ENCODE data around the gene BMP3.
A peak's percentile ranks its signal among the peaks of the same experiment; 100 is the strongest.

BMP3 gene

DNA sequence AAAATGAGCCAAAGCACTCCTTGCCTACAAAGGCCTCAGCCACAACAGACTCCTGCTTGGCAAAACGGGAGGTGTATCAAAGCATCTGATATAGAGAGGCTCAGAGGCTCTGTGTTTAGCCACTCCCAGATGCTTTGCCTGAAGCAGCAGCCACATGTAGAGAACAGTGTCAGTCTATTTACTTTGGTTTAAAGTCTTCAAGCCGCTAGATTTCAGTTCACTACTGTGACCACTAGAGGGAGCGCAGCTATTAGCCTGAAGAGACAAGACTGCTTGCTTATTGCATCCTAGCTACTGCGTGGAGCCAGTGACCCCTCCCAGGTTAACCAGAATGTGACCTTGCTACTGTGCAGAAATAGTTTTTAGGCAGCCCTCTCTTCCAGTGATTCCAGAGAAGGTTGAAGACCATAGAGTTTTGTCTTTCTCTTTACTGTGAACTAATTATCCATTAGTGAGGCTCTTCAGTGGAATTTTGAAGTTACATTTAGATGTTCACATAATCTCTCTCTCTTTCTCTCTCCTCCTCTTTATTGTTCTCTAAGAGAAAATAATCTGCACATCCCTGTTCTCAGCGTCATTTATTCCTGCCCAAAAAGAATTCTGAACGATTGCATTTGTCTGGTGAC is 39.3 kb downstream of the BMP3 start:
- peak; percentile 69 for DNase-seq (ENCODE audit: extremely low spot score)
- ChIA-PET POLR2A (no interaction called here), CTCF (interaction anchor here (0.7 to 1.9 kb wide), 9 partner anchors 14 to 706 kb away, joined by 3 to 13 read pairs (median 3); no protein-coding TSS in a partner anchor)
- TF ChIP-seq SUZ12 (IDR thresholded peaks at IDR 0.05) (no peak), SP1 (IDR thresholded peaks at IDR 0.05) (no peak), NFRKB (IDR thresholded peaks at IDR 0.05) (no peak), ZNF384 (IDR thresholded peaks at IDR 0.05) (no peak), HDGF (IDR thresholded peaks at IDR 0.05; ENCODE audit: borderline replicate concordance) (no peak), ARNT (IDR thresholded peaks at IDR 0.05) (no peak), FOXA1 (IDR thresholded peaks at IDR 0.05) (no peak), CTBP1 (IDR thresholded peaks at IDR 0.05; ENCODE audit: borderline replicate concordance) (no peak), L3MBTL2 (conservative IDR thresholded peaks at IDR 0.05) (no peak), FOXM1 (IDR thresholded peaks at IDR 0.05; ENCODE audit: borderline replicate concordance) (no peak), BHLHE40 (IDR thresholded peaks at IDR 0.05; ENCODE audit: borderline replicate concordance) (no peak), ELF4 (IDR thresholded peaks at IDR 0.05) (no peak), TARDBP (IDR thresholded peaks at IDR 0.05) (no peak)
- TF ChIP-seq, protein P1, sequence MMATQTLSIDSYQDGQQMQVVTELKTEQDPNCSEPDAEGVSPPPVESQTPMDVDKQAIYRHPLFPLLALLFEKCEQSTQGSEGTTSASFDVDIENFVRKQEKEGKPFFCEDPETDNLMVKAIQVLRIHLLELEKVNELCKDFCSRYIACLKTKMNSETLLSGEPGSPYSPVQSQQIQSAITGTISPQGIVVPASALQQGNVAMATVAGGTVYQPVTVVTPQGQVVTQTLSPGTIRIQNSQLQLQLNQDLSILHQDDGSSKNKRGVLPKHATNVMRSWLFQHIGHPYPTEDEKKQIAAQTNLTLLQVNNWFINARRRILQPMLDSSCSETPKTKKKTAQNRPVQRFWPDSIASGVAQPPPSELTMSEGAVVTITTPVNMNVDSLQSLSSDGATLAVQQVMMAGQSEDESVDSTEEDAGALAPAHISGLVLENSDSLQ (IDR thresholded peaks at IDR 0.05) = no peak

DNA sequence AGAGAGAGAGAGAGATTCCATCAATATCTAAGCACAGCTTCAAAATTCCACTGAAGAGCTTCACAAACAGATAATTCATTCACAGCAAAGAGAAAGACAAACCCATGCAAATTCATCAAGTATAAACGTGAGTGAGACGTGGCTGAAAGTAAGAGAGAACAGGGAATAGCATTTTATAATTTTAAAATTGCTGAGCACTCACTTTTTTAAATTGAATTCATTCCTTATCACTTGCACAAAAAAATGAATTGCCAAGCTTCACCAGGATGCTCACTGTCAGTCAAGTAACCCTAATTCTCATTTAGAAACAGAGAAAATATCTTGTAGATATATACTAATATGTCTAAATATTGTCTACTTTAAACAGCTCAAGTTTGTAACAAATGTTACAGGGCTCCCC is 40.5 kb downstream of the BMP3 start:
- POLR2A ChIA-PET = no interaction called here
- CTCF ChIA-PET = interaction anchor here (1.0 to 1.7 kb wide), 2 partner anchors 281 to 283 kb away, joined by 4 to 5 read pairs; no protein-coding TSS in a partner anchor
- DNase-seq (ENCODE audit: extremely low spot score) = no peak
- no peak for TF ChIP-seq SUZ12 (IDR thresholded peaks at IDR 0.05)
- no peak for TF ChIP-seq ARNT (IDR thresholded peaks at IDR 0.05)
- no peak for TF ChIP-seq TARDBP (IDR thresholded peaks at IDR 0.05)
- TF ChIP-seq, protein P1 (IDR thresholded peaks at IDR 0.05) = no peak
- no peak for TF ChIP-seq FOXM1 (IDR thresholded peaks at IDR 0.05; ENCODE audit: borderline replicate concordance)
- TF ChIP-seq FOXK2 (IDR thresholded peaks at IDR 0.05) = no peak
- no peak for TF ChIP-seq HDGF (IDR thresholded peaks at IDR 0.05; ENCODE audit: borderline replicate concordance)
- no peak for TF ChIP-seq L3MBTL2 (conservative IDR thresholded peaks at IDR 0.05)
- TF ChIP-seq FOXA1 (IDR thresholded peaks at IDR 0.05) = no peak
- no peak for TF ChIP-seq LEF1 (IDR thresholded peaks at IDR 0.05; ENCODE audit: borderline replicate concordance)
- no peak for TF ChIP-seq BHLHE40 (IDR thresholded peaks at IDR 0.05; ENCODE audit: borderline replicate concordance)
- no peak for TF ChIP-seq ZNF384 (IDR thresholded peaks at IDR 0.05)
- no peak for TF ChIP-seq ELF4 (IDR thresholded peaks at IDR 0.05)
- TF ChIP-seq CTBP1 (IDR thresholded peaks at IDR 0.05; ENCODE audit: borderline replicate concordance) = no peak
- TF ChIP-seq SP1 (IDR thresholded peaks at IDR 0.05) = no peak

DNA sequence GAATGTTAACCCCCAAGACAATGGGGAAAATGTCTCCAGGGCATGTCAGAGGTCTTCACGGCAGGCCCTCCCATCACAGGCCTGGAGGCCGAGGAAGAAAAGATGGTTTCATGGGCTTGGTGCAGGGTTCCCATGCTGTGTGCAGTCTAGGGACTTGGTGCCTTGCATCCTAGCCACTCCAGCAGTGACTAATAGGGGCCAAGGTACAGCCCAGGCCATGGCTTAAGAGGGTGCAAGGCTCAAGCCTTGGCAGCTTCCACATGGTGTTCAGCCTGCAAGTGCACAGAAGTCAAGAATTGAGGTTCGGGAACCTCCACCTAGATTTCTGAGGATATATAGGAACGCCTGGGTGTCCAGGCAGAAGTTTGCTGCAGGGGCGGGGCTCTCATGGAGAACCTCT is 50.6 kb downstream of the BMP3 start:
- no peak for DNase-seq (ENCODE audit: extremely low spot score)
- POLR2A ChIA-PET = no interaction called here
- TF ChIP-seq L3MBTL2 (conservative IDR thresholded peaks at IDR 0.05) (no peak), LEF1 (IDR thresholded peaks at IDR 0.05; ENCODE audit: borderline replicate concordance) (no peak), ELF4 (IDR thresholded peaks at IDR 0.05) (no peak), ZNF384 (IDR thresholded peaks at IDR 0.05) (no peak), ARNT (IDR thresholded peaks at IDR 0.05) (no peak), FOXA1 (IDR thresholded peaks at IDR 0.05) (no peak), FOXM1 (IDR thresholded peaks at IDR 0.05; ENCODE audit: borderline replicate concordance) (no peak), TARDBP (IDR thresholded peaks at IDR 0.05) (no peak), NFRKB (IDR thresholded peaks at IDR 0.05) (no peak), SP1 (IDR thresholded peaks at IDR 0.05) (no peak), BHLHE40 (IDR thresholded peaks at IDR 0.05; ENCODE audit: borderline replicate concordance) (no peak)
- CTCF ChIA-PET = no interaction called here

DNA sequence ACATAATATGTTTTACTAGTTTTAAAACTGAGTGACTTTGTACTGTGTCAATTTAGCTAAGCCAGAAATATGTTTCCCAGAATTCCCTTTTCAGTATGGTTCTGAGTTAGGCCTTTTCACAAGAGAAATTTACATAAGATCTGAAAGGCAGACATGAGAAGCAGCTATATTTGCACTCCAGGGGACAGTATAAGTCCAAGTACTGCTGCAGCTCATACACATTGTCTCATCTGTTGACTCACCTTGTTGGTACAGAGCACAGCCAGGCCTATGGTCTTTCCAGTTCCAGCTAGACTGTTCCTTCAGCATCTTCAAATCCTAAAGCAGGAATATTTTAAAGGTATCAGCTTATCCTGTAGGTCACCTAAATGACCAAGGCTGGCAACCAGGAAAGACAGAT is 53.5 kb downstream of the BMP3 start:
- CTCF ChIA-PET = interaction anchor here (0.8 kb wide), 1 partner anchor 14 kb away, joined by 3 read pairs; no protein-coding TSS in a partner anchor
- no peak for DNase-seq (ENCODE audit: extremely low spot score)
- POLR2A ChIA-PET = no interaction called here
- TF ChIP-seq ZNF384 (IDR thresholded peaks at IDR 0.05) (no peak), BHLHE40 (IDR thresholded peaks at IDR 0.05; ENCODE audit: borderline replicate concordance) (no peak), L3MBTL2 (conservative IDR thresholded peaks at IDR 0.05) (no peak), FOXA1 (IDR thresholded peaks at IDR 0.05) (no peak), FOXM1 (IDR thresholded peaks at IDR 0.05; ENCODE audit: borderline replicate concordance) (no peak), SUZ12 (IDR thresholded peaks at IDR 0.05) (no peak), NFRKB (IDR thresholded peaks at IDR 0.05) (no peak), ARNT (IDR thresholded peaks at IDR 0.05) (no peak), CTBP1 (IDR thresholded peaks at IDR 0.05; ENCODE audit: borderline replicate concordance) (no peak), HDGF (IDR thresholded peaks at IDR 0.05; ENCODE audit: borderline replicate concordance) (no peak), LEF1 (IDR thresholded peaks at IDR 0.05; ENCODE audit: borderline replicate concordance) (no peak), TARDBP (IDR thresholded peaks at IDR 0.05) (no peak), FOXK2 (IDR thresholded peaks at IDR 0.05) (no peak), SP1 (IDR thresholded peaks at IDR 0.05) (no peak), ELF4 (IDR thresholded peaks at IDR 0.05) (no peak)
- TF ChIP-seq, protein P1 (IDR thresholded peaks at IDR 0.05) = no peak

DNA sequence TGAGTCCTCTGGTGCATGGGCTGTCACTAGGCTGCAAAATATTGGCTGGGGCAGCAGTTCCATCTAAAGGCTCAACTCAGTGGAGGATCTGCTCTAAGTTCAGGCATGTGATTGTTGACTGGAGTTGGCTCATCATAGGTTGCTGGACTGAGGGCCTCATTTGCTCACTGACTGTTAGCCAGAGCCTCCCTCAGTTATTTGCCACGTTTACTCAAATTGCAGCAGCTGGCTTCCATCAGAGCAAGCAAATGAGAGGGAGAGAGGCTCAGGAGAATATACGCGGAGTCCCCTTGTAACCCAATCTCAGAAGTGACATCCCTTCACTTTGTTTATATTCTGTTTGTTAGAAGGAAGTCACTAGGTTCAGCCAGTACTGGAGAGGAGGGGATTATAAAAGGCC is 54.1 kb downstream of the BMP3 start:
- TF ChIP-seq ZNF384 (IDR thresholded peaks at IDR 0.05) (no peak), FOXK2 (IDR thresholded peaks at IDR 0.05) (no peak), SP1 (IDR thresholded peaks at IDR 0.05) (no peak), NFRKB (IDR thresholded peaks at IDR 0.05) (no peak), ARNT (IDR thresholded peaks at IDR 0.05) (no peak), SUZ12 (IDR thresholded peaks at IDR 0.05) (no peak), FOXA1 (IDR thresholded peaks at IDR 0.05) (no peak), HDGF (IDR thresholded peaks at IDR 0.05; ENCODE audit: borderline replicate concordance) (no peak), LEF1 (IDR thresholded peaks at IDR 0.05; ENCODE audit: borderline replicate concordance) (no peak), BHLHE40 (IDR thresholded peaks at IDR 0.05; ENCODE audit: borderline replicate concordance) (no peak), FOXM1 (IDR thresholded peaks at IDR 0.05; ENCODE audit: borderline replicate concordance) (no peak)
- TF ChIP-seq, protein P1 (IDR thresholded peaks at IDR 0.05) = no peak
- DNase-seq (ENCODE audit: extremely low spot score) = no peak
- ChIA-PET CTCF (no interaction called here), POLR2A (no interaction called here)

All from HEK293T (cell line).